Cardiac septum (tissue), 1 donor: ENCODE data around the gene IGFBP6. TPM values are rescaled to one million over a fixed set of nuclear protein-coding genes. Genes with fewer than 3 reads are reported as not detected.
A peak's percentile ranks its signal among the peaks of the same experiment; 100 is the strongest.

Experiments
- DNase-seq: peaks from one replicate; pipeline ENCODE4 v3.0.0-alpha.2; 2020; ENCODE audit warnings: low spot score
- intact Hi-C: fragments of 100-400 bp; cut with DNase I; formaldehyde crosslinking; loops from one replicate; pipeline ENCODE4 v1.14.0; 2022
- long read RNA-seq: library from polyadenylated mRNA; unstranded; transcript quantifications from one replicate; pipeline ENCODE4 v2.0.0, GENCODE V29; 2021
- total RNA-seq: library from RNA; stranded (reverse); fragmentation: NEBNext Ultra II Directional; extraction: Animal tissue kit (Norgen Biotek cat#: 25700); gene quantifications from one replicate; pipeline ENCODE4 v1.2.1, GENCODE V29; 2021
- donor health status: DM: no; HTN: no; CAD: no.

Gene IGFBP6, protein sequence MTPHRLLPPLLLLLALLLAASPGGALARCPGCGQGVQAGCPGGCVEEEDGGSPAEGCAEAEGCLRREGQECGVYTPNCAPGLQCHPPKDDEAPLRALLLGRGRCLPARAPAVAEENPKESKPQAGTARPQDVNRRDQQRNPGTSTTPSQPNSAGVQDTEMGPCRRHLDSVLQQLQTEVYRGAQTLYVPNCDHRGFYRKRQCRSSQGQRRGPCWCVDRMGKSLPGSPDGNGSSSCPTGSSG
- 42.3 TPM for total RNA-seq
- long read RNA-seq, transcript IGFBP6-201 (4 exons, 1,169 nt), result major isoform, 27 of 31 reads
- long read RNA-seq, partial matches to known transcripts, result 1 of 31 reads
- long read RNA-seq, other reads (novel, unspliced or antisense), result 3 of 31 reads

- intact Hi-C loops, result loop anchor here (2.0 kb wide), 1 partner anchor 19 kb away; the partner anchor contains the start of gene SPRYD3
- peak; percentile 81 for DNase-seq
Measured at GRCh38 chr12:53097564-53098353, at the start of gene IGFBP6. TSS of gene IGFBP6 (plus strand) at chr12:53097667. CDS start at chr12:53097718, 51 bp downstream.

DNA sequence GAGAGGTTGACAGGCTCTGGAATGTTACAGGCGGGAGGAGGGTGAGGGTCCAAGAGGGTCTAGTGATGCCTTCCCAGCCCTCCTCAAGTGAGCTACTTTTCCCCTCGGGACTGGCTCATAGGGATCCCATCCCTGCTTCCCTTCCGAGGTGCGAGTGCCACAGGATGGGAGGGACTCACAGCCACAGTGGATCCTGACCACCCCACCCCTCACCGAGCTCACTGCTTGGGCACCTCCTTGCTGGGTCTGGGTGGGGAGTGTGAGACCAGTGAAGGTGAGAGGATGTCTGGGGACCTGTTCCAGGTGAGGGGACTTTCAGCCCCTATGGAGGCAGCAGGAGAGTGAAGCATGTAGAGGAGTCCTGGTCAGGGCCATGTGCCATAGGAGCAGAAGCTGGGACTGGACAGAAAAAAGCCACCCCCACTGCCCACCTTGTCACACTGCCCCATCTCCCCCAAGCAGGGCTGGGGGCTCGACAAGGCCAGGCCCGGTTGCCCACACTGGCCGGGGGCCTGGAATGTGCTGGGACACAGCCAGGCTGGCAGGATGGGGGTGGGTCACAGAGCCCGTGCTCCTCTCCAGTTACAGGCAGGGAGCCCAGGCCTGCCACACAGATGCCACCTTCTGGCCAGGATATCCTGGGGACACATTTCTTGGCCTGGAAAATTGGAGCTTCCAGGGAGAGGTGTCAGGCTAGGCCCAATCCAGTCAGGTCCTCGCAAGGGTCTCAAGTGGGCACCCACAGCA lies 49.3 kb upstream of the IGFBP6 start:
- intact Hi-C loops, result loop anchor here (10.0 kb wide), 1 partner anchor 1013 kb away; no protein-coding TSS in a partner anchor

DNA sequence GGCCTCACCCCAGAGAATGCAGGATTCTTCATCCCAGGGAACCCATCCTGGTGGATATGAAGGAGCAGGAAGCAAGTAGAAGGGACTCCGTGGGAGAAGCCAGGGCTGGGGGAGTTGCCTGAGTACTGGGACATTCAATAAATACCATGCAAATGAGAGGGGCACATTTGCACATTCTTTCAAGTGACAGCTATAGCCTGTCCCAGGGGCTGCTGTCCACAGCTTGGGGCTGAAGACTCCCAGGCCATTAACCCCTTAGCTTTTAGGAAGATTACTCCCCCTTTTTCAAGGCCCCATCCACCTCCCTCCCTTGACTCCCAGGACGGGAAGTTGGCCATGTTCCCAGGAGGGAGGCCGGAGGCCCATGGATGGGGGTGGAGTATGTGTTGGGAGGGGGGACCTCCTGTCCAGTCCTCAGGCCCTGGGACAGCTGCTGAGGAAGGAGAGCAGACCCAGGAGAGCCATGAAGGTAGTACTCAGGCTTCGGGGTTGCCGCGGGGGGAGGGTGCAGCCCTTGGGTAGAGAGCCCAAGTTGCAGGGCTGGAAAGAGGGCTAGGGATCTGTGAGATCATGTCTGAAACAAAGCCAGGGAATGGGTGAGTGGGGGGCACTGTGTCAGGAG lies 48.6 kb upstream of the IGFBP6 start:
- DNase-seq, result no peak
- intact Hi-C loops, result loop anchor here (10.0 kb wide), 1 partner anchor 1014 kb away; no protein-coding TSS in a partner anchor

More for the DNA sequence above, 49.3 kb upstream of the IGFBP6 start:
- no peak for DNase-seq

GRCh38 chr12:53049571-53050318 lies 47.7 kb upstream of the IGFBP6 start, which contains the start of gene TNS2:
TSS of gene TNS2 (plus strand) at chr12:53050065. CDS start at chr12:53050186, 121 bp downstream.
- DNase-seq, result peak; percentile 89
- intact Hi-C loops, result loop anchor here (10.0 kb wide), 1 partner anchor 1015 kb away; no protein-coding TSS in a partner anchor

GRCh38 chr12:53050426-53051057 lies 46.9 kb upstream of the IGFBP6 start:
- DNase-seq, result no peak
- intact Hi-C loops, result loop anchor here (1.0 kb wide), 1 partner anchor 44 kb away; the partner anchor contains the start of gene EIF4B

DNA sequence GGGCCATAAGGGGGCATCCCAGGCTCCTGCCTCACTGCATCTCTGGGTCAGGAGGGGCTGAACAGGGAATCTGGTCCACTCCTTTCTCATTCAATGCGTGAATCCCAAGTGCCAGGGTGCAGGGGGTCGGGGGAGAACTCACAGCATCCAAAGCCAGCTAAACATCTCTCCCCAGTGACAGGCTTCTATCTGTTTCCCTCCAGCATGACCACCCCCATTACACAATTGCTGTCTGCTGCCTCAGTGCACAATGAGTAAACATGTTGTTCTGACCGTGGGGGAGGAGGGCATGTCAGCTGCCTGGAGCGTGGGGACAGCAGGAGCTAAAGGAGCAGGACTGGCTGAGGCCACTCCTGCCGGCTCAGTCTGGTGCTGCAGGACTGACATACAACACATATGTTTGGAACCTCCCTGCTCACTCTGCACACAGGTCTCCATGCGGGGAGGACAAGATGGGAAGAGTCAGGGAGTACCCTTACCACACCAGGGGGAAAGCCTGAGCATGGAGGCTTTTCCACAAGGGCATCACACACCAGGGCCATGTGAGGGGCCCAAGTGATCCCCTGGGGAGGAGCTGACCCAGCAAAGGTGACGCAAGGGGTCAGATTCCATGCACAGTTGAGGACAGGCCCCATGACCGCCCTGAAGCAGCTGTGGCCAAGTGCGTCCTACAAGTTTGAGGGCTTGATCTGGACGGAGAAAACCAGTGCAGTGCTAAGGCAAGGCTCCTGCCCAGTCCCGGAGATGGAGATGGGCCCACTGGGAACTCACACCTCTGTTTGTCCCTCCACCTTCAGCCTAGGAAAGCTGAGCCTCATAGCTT lies 46.2 kb upstream of the IGFBP6 start:
- intact Hi-C loops, result loop anchor here (1.0 kb wide), 1 partner anchor 45 kb away; the partner anchor contains the start of gene EIF4B
- peak; percentile 87 for DNase-seq

DNA sequence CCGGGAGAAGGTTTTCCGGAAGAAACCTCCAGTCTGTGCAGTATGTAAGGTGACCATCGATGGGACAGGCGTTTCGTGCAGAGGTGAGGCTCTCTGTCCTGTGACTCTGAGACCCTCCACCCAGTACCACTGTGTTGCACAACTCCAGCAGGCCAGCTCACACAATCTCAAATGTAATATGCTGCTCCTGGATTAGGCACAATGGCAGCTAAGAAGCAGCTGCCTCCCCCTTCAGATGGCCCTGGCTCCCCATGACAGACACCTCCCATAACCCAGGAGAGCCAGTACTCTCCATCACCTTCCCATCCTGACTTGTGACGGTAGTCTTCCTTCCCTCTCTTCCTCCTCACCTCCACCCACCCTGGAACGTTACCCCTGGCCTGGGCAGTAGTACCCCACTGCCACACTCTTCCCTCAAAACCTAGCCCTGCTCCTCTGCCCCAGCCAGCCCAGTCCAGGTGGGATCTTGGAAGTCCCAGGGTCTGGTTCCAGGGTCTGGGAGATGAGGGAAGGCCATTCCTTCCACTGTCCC lies 45.5 kb upstream of the IGFBP6 start:
- peak; percentile 75 for DNase-seq
- intact Hi-C loops, result loop anchor here (1.0 kb wide), 1 partner anchor 46 kb away; the partner anchor contains the start of gene EIF4B

DNA sequence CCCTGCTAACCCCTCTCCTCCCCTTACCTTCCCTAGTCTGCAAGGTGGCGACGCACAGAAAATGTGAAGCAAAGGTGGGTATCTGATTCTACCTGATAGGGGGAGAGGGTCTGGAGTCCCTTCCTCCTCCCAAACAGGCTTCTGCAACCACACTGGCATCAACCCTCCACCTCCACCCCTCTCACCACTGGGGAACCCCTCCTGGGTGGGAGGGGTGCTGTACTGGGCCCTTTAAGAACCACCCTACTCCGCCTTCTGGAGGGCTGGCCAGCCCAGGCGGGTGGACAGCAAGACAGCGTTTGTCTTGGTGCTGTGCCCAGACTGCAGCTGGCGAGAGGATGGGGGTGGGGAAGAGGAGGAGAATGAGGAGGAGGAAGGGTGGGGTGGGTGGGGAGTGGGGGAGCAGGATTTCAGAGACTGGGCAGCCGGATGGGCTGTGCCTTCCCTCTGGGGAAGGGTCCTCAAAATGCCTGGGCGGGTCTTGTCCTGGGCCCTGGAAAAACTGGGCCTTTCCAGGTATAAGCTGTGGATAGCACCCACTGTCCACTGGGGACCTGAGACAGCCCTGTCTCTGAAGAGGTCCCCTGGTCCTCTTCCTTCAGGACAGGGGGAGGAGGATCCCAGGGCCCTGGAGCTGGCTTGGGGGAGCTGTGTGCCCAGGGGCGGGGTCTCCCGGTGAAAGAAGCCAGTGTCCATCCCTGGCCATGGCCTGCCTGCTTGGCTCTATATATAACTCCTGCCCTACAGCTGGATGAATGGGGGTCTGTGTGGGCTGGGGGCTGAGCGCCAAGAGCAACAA lies 44.8 kb upstream of the IGFBP6 start:
- DNase-seq, result peak; percentile 94
- intact Hi-C loops, result no loop called here

DNA sequence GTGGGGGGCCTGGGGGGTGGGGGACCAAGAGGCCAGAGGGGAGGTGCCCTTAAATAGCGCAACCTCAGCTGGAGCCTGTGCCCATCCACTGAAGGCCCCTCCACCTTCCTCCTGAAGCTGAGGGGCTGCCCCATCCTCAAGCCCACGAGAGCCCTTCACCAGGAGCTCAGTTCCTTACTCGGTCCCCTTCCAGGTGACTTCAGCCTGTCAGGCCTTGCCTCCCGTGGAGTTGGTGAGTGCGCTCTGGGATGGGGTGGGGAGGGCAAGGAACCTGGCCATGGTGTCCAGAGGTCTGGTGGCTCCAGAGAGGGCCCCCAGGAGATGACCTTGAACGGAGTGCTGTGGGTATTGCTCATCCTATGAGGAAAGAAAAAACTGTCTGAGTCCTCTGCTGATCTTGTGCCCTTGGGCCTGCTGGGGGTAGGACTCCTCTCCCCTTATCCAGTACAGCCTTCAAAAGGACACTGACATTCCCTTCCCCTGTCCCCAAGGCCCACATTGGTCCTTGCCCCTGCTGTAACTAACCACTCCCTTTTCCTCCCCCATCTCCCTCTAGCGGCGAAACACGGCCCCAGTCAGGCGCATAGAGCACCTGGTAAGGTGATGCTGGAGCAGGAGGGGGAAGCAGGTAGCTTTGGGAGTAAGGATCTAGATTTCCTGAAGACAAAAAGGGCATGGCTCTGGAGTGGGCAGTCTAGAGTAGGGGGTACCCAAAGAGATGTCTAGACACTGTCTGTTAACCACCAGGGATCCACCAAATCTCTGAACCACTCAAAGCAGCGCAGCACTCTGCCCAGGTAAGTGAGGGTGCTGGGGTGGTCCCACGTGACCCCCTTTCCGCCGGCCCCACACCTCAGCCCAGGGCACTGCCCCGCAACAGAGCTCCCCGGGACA lies 44.0 kb upstream of the IGFBP6 start:
- DNase-seq, result peak; percentile 81

DNA sequence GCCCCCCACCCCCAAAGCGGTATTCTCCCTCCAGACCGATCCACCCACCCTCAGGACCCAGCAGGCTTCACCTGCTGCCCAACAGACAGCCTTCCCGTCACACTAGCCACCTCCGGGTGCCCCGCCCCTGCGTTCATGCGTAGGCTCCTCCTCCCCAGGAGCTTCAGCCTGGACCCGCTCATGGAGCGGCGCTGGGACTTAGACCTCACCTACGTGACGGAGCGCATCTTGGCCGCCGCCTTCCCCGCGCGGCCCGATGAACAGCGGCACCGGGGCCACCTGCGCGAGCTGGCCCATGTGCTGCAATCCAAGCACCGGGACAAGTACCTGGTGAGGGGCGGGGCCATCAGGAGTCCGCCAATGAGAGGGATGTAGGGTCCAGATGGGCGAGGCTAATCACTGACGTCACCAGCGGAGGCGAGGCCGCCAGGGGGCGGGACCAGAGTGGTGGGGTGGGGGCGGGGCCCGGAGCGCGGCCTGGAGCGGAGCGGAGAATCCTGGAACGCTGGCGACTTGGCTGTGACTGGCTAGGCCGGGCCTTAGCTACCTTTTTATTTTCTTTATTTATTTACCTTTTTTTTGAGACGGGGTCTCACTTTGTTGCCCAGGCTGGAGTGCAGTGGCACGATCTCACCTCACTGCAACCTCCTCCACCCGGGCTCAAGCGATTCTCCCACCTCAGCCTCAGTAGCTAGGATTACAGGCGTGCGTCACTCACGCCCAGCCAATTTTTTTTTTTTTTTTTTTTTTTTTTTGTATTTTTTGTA lies 43.2 kb upstream of the IGFBP6 start:
- DNase-seq, result peak; percentile 98
- intact Hi-C loops, result no loop called here

More for the DNA sequence above, 44.0 kb upstream of the IGFBP6 start:
- intact Hi-C loops, result no loop called here

GRCh38 chr12:53055471-53056266 lies 41.8 kb upstream of the IGFBP6 start:
- intact Hi-C loops, result no loop called here
- DNase-seq, result peak; percentile 72

- intact Hi-C loops, result no loop called here
- DNase-seq, result no peak
Measured at GRCh38 chr12:53056296-53056695, 41.2 kb upstream of the IGFBP6 start.

DNA sequence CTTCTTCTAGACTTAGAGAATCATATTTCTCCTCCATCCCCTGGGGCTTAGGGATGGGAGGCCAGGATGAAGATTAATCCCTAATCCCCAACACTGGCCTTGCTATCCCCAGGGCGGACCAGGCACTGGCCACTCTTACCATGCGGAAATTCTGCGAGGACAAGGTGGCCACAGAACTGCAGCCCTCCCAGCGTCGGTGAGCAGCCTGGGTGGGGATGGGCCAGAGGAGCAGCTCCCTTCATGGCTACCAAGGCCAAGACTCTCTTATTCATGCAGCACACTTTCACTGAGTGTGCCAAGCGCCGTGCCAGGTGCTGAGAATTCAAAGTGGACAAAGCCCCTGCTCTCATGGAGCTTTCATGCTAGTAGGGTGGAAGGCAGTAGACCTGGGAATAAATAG lies 40.6 kb upstream of the IGFBP6 start:
- intact Hi-C loops, result no loop called here
- peak; percentile 27 for DNase-seq
